Measurements from ENCODE around the gene TMC4. TPM values are rescaled to one million over a fixed set of nuclear protein-coding genes. Genes with fewer than 3 reads are reported as not detected.

The TMC4 gene
- total and polyA plus RNA-seq, 10 donors: 0.12 to 4.0 (median 0.77) TPM; not detected in 2

GRCh38 chr19:54179262-54179852, 6.4 kb upstream of the TMC4 start:
- intact Hi-C loops (cut with DNase I; ENCODE audit: low total_unique reads): no loop called here
- Histone ChIP-seq H3K4me1 (peaks cover 0 to under 1% (median 0%) of the 10 kb centered on the region in 6 donors), H3K27ac (no peak overlapping the region), H3K36me3 (peaks cover 0 to 90% (median 18%) of the 10 kb centered on the region in 6 donors), H3K4me3 (no peak overlapping the region), H3K27me3 (replicated peaks in 1 of 7) (no peaks in the 10 kb centered on the region), H3K9me3 (no peaks in the 10 kb centered on the region)
- 86 to 95% (median 86%) methylated on average over 9 to 10 of the region's 10 CpGs for WGBS, 5 donors
- TF ChIP-seq POLR2A (IDR thresholded peaks at IDR 0.05) (no peak), CTCF (IDR thresholded peaks at IDR 0.05 in 8 of 11, conservative IDR thresholded peaks at IDR 0.05 in 3 of 11) (no peak), POLR2AphosphoS5 (IDR thresholded peaks at IDR 0.05) (no peak)
- no peak for DNase-seq

GRCh38 chr19:54178581-54179261, 5.8 kb upstream of the TMC4 start:
- intact Hi-C loops (cut with DNase I; ENCODE audit: low total_unique reads): no loop called here
- Histone ChIP-seq H3K4me1 (peaks cover 0 to 7% (median 4%) of the 10 kb centered on the region in 6 donors), H3K9me3 (no peaks in the 10 kb centered on the region), H3K4me3 (no peak overlapping the region), H3K27ac (no peak overlapping the region), H3K27me3 (replicated peaks in 1 of 7) (peaks cover 0 to 6% (median 0%) of the 10 kb centered on the region in 7 donors), H3K36me3 (peaks cover 0 to 90% (median 18%) of the 10 kb centered on the region in 6 donors)
- TF ChIP-seq POLR2AphosphoS5 (IDR thresholded peaks at IDR 0.05) (peak in 2 of 3 donors; percentile 22 to 59), POLR2A (IDR thresholded peaks at IDR 0.05) (no peak), CTCF (IDR thresholded peaks at IDR 0.05 in 8 of 11, conservative IDR thresholded peaks at IDR 0.05 in 3 of 11) (no peak)
- peak; percentile 78 for DNase-seq
- 85 to 92% (median 89%) methylated on average over 20 to 23 of the region's 23 CpGs for WGBS, 5 donors

GRCh38 chr19:54173951-54174834, 1.2 kb upstream of the TMC4 start:
- intact Hi-C loops (cut with DNase I; ENCODE audit: low total_unique reads): no loop called here
- peaks cover 0 to 50% (median 7%) of the 10 kb centered on the region in 6 donors for H3K36me3 ChIP-seq
- peaks cover 0 to 20% (median 0%) of the 10 kb centered on the region in 7 donors for H3K27me3 ChIP-seq (replicated peaks in 1 of 7)
- peaks cover 5 to 21% (median 14%) of the 10 kb centered on the region in 6 donors for H3K4me1 ChIP-seq
- TF ChIP-seq POLR2A (IDR thresholded peaks at IDR 0.05) (no peak), POLR2AphosphoS5 (IDR thresholded peaks at IDR 0.05) (no peak), CTCF (IDR thresholded peaks at IDR 0.05 in 8 of 11, conservative IDR thresholded peaks at IDR 0.05 in 3 of 11) (no peak)
- H3K27ac ChIP-seq: no peak overlapping the region
- DNase-seq: no peak
- H3K9me3 ChIP-seq: no peaks in the 10 kb centered on the region
- 75 to 82% (median 79%) methylated on average over 16 to 25 of the region's 25 CpGs for WGBS, 5 donors
- H3K4me3 ChIP-seq: no peak overlapping the region
